HG03159 (cell line): ENCODE results near the gene AKAP13.

Source experiments
- ATAC-seq: cut with Tn5 transposase; IDR thresholded peaks from one replicate; pipeline ENCODE4 v1.9.1; 2021; ENCODE audit warnings: mild to moderate bottlenecking, moderate library complexity; ENCODE audit not compliant: unreplicated experiment

AKAP13 gene

GRCh38 chr15:85589851-85590250 lies 209.4 kb downstream of the AKAP13 start:
- no peak for ATAC-seq

GRCh38 chr15:85591622-85592021 lies 211.2 kb downstream of the AKAP13 start:
- no peak for ATAC-seq

GRCh38 chr15:85592148-85592547 lies 211.7 kb downstream of the AKAP13 start:
- no peak for ATAC-seq

GRCh38 chr15:85593809-85594445 lies 213.5 kb downstream of the AKAP13 start:
- ATAC-seq: no peak

- ATAC-seq: no peak
Measured at GRCh38 chr15:85595804-85596536, 215.6 kb downstream of the AKAP13 start.

GRCh38 chr15:85597155-85597815 lies 216.9 kb downstream of the AKAP13 start:
- ATAC-seq: no peak

GRCh38 chr15:85598219-85598618 lies 217.8 kb downstream of the AKAP13 start:
- ATAC-seq: no peak

GRCh38 chr15:85598718-85599398 lies 218.5 kb downstream of the AKAP13 start:
- no peak for ATAC-seq

- no peak for ATAC-seq
Measured at GRCh38 chr15:85600001-85600400, 219.6 kb downstream of the AKAP13 start.

GRCh38 chr15:85603160-85603559 lies 222.8 kb downstream of the AKAP13 start:
- ATAC-seq: no peak

GRCh38 chr15:85603703-85604102 lies 223.3 kb downstream of the AKAP13 start:
- ATAC-seq: no peak

- ATAC-seq: no peak
Measured at GRCh38 chr15:85604194-85604593, 223.8 kb downstream of the AKAP13 start.

- no peak for ATAC-seq
Measured at GRCh38 chr15:85606738-85607137, 226.3 kb downstream of the AKAP13 start.

GRCh38 chr15:85607141-85607806 lies 226.9 kb downstream of the AKAP13 start:
- no peak for ATAC-seq

GRCh38 chr15:85607842-85608241 lies 227.4 kb downstream of the AKAP13 start:
- no peak for ATAC-seq

GRCh38 chr15:85609492-85609891 lies 229.1 kb downstream of the AKAP13 start:
- no peak for ATAC-seq

- no peak for ATAC-seq
Measured at GRCh38 chr15:85611361-85611760, 231.0 kb downstream of the AKAP13 start.

- ATAC-seq: no peak
Measured at GRCh38 chr15:85614059-85614458, 233.7 kb downstream of the AKAP13 start.

GRCh38 chr15:85615930-85616329 lies 235.5 kb downstream of the AKAP13 start:
- ATAC-seq: peak; percentile 67

- ATAC-seq: no peak
Measured at GRCh38 chr15:85616549-85617110, 236.2 kb downstream of the AKAP13 start.

GRCh38 chr15:85618228-85618505 lies 237.8 kb downstream of the AKAP13 start:
- ATAC-seq: no peak
